GM23248 (cell line): Measurements from ENCODE around the gene RALGPS1.

ENCODE experiments used
- EZH2 ChIP-seq: fragments of 200-600 bp; sonication (generic); IDR thresholded peaks from 2 replicates; pipeline ENCODE4 v1.6.1; 2018; ENCODE audit warnings: antibody characterized with exemption, mild to moderate bottlenecking; ENCODE audit not compliant: insufficient read depth, poor library complexity, severe bottlenecking
- EZH2phosphoT487 ChIP-seq: fragments of 200-600 bp; sonication (generic); IDR thresholded peaks from 2 replicates; pipeline ENCODE4 v1.6.1; 2018; ENCODE audit warnings: antibody characterized with exemption, moderate library complexity, mild to moderate bottlenecking, low read depth; ENCODE audit not compliant: insufficient read depth

DNA sequence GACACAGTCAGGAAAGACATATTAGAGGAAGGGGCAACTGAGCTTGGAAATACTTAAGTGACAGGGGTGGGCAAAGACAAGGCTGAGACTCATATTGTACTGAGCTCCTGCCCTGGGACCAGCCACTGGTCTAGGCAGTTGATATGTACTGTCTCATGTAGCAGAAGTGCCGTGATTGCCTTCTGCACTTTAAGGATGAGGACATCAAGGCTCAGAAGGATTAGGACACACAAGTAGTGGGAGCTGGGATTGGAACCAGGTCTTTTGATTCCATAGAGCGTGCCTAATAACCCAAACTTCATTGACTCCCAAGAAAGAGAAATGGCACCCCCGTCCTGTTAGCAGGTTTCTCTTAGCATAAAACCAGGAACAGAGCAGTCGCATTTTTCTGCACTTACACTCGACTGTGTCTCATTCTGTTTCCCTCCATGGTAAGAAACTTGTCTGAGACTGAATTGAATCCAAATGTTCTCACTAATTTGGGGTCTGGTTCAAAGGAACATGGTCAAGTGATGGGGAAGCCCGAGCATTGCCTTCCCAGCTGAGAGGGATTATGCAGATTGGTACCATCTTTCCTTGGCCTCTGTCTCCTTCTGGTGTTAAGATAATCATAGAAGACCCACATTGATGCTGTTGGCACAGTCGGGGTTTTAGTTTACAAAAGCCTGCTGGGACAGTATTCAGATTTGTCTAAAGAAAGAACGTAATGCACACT lies 137.5 kb downstream of the RALGPS1 start:
- no peak for TF ChIP-seq EZH2phosphoT487
- no peak for TF ChIP-seq EZH2
